Hematopoietic multipotent progenitor cell treated with erythropoietin and hydrocortisone succinate and interleukin-3 and kit ligand, for 15 days (in vitro differentiated cells): ENCODE results near the gene STAU1.
"Not testable (repeated sequence)": the region's sequence is repeated elsewhere in the genome, so short reads cannot be mapped to it uniquely, and the experiment has no call there.

Source experiments
- DNase-seq: peaks from one replicate; pipeline ENCODE4 v3.0.0-alpha.2; 2015; ENCODE audit warnings: low spot score

STAU1 gene

DNA sequence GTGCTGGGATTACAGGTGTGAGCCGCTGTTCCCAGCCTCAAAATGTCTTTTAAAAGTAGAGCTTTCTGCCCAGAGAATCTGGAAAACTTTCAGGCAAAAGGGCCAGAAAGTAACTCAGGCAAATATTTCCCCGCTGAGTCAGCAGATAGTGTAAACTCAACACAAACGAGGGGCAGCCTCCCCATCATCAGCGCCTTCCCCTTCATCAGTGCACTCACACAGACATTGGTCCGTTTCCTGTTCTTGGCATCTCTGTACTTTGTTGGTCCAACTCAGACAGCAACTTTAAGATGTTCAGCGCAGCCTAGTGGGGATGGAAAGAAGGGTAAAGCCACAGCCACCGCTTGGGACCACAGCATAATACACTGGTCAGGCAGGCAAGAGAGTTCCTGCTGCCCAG, 72.6 kb downstream of the STAU1 start:
- no peak for DNase-seq

DNA sequence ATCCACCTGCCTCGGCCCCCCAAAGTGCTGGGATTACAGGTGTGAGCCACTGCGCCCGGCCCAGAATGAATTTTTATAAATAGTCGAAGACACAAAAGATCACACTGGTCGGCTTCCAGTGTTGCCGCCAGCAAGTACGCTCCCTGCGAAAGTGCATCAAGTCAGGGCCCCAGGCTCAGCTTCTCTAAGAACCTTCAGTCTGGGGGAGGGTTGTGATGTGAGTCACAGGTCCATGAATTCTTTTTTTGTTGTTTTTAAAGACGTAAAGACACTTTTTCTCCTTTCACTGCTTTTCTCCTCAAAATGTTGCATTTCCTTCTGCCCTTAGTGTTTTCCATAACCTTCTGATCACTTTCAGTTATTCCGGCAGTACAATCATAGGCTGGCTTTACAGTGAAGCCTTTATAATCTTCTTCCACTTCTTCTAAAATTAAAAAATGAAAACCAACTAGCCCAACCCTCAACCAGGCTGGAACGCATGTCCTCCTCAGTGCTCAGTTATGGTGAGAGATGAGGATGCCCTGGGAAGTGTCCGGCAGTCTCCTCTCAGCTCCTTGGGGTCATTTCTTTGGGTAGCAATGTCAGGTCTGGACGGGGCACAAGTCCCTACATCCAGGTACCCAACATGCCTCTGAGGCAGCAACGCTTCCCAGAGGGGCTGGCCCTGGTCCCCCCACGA, 75.4 kb downstream of the STAU1 start:
- DNase-seq: no peak

DNA sequence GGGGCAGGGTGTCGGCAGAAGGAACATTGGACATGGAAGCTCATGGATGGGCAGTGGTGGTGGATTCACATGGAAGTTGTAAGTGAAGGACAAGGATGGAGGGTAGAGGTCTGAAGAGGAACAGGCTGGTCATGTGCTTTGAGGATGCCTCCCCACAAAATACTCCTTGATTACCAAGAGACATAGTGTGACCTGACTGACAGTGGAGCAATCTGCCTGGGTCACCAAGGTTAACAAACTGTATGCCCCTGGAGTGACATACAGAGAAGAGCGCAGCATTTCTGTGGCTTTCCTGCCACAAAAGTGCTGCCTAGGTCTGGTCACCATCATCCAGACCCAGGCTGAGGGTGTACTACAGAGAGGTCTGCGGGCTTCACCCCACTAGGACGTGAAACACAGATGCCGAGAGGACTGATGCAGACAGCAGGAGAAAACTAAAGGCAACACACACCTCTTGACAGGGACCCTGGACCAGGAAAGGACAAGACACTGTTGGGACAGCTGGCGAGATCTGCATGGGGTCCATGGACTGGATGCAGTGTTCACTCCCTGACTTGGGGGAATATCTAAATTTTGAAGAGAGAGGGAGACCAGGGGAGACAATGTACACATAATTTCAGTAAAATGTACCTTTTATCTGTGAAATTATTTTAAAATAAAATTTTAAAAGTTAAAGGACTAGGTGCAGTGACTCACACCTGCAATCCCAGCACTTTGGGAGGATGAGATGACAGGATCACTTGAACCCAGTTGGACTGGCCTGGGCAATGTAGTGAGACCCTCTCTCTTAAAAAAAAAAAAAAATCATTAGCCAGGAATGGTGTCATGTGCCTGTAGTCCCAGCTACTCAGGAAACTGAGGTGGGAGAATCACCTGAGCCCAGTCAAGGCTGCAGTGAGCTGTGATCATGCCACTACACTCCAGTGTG, 77.1 kb downstream of the STAU1 start:
- no peak for DNase-seq

DNA sequence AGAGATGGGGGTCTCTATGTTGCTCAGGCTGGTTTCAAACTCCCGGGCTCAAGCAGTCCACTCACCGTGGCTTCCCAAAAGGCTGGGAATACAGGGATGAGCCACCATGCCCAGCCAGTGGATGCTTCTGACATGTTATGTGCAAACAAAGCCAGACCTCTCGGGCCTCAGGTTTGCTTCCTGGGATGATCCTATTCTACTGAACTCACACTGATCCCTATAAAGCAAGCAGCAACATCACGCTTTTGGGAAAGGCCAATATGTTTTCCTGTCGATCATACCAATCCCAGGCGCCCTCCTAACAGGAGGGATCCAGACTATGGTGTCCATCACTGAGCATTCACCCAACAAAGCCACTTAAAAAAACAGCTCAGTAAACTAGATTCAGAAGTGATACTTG, 81.8 kb downstream of the STAU1 start:
- no peak for DNase-seq

DNA sequence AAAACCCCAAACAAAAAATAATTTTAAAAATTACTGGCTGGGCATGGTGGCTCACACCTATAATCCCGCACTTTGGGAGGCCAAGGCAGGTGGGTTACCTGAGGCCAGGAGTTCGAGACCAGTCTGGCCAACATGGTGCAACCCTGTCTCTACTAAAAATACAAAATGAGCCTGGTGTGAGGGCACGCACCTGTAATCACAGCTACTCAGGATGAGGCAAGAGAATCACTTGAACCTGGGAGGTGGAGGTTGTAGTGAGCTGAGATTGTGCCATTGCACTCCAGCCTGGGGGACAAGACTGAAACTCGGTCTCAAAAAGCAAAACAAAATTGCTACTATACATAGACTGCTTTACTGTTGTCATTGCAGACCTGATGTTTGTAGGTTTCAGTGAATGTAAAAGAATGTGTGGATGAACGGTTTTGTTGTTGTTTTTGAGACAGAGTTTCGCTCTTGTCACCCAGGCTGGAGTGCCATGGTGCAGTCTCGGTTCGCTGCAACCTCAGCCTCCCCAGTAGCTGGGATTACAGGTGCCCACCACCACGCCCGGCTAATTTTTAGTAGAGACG, 83.1 kb downstream of the STAU1 start:
- not testable (repeated sequence) for DNase-seq

DNA sequence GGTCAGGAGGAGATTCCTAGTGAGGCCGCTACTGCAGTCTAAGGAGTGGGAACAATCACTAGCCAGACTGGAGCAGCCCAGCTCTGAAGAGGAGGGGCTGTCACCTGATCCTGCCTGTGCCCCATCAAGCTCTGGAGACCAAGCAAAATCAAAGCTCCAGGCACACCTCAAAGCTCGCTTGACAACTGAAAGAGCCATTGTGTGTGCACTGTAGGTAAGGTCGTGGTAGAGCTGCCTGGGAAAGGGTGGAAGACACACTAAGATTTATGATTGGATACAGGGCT, 83.8 kb downstream of the STAU1 start:
- no peak for DNase-seq

DNA sequence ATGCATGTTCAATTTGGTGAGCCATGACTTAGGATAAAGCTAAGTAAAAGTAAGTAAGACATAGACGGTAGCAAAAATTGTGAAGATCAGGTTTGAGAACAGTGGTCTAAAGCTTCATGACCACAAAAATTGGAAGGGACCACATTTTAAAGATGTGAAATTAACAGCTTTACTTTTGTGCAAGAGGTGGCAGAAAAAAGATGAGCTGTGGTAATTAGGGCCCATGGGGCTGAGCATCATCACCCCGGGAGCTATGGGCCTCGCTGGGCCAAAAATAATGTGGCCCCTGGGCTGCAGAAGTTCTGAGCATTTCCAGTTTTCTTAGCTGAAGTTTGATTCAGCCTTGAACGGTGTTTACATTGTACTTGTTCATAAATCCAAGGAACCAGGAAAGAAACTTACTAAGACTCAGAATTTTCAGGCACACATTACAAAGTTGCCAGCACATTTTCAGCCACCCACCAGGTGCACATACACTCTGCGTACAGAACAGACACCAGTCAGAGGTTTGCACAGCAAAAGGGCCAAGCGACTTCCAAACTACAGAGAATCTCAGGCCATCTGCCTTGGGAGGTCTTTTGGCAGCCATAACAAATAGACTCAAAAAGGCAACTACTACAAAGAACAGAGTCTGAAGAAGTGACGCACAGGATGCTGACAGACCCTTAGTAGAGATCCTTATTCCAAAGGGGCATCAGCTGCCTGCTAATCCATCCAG, 84.3 kb downstream of the STAU1 start:
- DNase-seq: no peak

DNA sequence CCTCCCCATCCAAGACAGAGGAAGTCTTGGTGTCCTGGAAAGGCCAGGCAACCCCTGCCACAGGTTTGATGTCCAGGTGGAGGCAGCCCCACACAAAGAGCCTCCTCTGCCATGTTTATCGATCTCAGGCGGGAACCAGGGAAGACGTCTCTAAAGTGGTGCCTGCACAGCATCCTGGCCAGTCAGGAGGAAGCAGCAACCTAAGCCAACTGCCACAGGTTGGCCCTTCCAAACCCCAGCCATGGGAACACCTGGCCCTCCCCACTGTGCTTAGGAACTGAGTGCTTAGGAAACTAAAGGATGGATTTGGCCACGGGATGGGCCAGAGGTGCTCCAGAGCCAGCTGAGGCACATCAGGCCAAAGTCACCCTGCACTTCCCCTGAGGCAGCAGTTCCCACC, 85.1 kb downstream of the STAU1 start:
- no peak for DNase-seq

DNA sequence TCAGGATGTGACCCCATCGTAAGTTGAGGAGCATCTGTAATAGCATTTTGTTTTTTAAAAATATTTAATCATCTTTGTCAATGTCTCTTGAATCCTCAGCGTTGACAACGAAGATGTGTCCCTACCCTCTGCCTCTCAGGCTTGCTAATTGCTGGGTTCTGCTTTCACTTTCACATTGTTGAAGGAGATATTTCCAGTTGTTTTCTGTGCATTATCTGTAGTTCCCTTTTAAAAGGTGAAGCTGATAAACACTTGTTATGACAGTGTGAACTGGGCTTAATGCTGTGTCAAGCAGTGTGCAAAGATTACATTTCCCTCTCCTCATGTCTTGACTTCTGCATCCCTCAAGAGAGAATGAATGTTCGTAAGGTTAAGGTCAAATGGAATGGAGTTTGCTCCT, 87.2 kb downstream of the STAU1 start:
- DNase-seq: no peak

DNA sequence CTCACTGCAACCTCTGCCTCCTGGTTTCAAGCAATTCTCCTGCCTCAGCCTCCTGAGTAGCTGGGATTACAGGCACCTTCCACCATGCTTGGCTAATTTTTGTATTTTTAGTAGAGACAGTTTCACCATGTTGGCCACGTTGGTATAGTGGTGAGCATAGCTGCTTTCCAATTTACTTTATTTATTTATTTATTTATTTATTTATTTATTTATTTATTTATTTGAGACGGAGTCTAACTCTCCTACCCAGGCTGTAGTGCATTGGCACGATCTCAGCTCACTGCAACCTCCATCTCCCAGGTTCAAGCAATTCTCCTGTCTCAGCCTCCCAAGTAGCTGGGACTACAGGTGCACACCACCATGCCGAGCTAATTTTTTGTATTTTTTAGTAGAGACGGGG, 87.8 kb downstream of the STAU1 start:
- not testable (repeated sequence) for DNase-seq

DNA sequence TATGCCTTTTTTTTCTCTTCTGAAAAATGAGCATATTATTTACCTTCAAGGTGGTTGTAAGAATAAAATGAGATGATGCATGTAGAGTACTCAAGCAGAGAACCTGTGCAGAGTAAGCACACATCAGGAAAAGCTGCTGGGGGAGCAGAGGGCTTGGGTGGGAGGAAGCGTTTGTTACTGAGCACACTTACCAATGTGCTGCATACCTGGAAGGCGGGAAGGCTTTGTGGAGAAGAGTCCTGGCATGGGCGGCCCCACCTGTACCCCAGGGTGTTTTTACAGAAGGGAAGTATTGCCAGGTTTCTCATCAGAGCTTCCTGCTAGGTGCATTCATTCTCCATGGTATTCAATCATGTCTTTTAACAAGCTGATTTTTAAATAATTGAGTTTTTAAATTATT, 89.1 kb downstream of the STAU1 start:
- DNase-seq: no peak

DNA sequence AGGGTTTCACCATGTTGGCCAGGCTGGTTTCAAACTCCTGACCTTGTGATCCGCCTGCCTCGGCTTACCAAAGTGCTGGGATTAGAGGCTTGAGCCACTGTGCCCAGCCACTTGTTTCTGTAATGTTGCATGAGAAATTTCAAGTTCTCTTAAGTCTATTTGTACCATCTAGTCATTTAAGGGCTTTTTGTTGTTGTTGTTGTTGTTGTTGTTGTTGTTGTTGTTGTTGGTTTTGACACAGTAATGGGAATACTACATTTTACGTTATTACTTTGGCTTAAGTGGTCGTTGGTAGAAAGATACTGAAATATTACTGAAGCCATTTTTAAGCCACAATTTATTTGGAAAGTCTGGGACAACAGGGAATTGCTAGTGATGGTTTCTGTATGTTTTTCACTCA, 90.0 kb downstream of the STAU1 start:
- DNase-seq: no peak

DNA sequence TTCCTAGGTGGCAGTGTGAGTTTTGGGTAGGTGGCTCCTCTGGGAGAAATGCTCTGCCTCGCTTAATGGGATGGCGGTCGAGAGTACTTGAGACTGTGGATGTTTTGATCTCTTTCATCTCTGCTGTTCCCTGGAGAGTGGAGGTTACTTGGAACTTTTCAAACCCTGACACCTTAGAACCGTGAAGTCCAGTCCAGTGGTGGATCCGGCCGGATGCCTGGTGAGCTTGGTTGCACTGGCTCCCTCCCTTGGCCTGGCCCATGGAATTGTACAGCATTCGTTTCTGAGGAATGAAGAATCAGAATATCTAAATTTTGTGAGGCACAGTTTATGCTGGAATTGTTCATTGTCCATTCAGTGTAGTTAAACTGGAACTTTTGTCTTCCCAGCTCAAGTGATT, 91.0 kb downstream of the STAU1 start:
- no peak for DNase-seq

DNA sequence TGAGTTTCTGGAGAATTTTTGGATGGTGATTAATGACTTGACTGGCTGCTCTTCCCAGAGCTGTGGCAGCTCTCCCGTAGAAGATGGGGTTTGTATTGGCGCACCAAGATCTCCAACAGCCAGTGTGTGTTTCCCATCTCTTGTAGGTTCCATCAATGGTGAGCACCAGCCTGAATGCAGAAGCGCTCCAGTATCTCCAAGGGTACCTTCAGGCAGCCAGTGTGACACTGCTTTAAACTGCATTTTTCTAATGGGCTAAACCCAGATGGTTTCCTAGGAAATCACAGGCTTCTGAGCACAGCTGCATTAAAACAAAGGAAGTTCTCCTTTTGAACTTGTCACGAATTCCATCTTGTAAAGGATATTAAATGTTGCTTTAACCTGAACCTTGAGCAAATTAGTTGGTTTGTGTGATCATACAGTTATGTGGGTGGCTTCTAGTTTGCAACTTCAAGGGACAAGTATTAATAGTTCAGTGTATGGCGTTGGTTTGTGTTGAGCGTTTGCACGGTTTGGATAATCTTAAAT, 91.9 kb downstream of the STAU1 start:
- no peak for DNase-seq

DNA sequence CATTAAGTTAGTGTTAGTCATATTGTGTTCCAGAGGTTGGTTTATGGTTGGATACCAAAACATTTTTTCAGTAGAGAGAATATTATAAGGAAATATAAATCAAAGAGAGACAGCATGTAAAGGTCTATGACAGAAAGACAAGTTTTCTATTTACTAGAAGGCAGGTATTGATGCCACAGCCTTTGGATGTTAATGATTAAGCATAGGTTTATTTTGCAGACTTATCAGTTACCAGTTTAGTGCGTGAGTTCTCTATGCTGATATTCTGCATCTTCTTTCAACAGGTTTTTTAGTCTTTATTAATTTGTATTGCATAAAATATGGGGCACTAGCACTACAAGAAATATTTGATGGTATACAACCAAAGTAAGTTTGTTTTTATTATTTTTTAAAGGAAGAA, 96.4 kb downstream of the STAU1 start:
- DNase-seq: no peak

DNA sequence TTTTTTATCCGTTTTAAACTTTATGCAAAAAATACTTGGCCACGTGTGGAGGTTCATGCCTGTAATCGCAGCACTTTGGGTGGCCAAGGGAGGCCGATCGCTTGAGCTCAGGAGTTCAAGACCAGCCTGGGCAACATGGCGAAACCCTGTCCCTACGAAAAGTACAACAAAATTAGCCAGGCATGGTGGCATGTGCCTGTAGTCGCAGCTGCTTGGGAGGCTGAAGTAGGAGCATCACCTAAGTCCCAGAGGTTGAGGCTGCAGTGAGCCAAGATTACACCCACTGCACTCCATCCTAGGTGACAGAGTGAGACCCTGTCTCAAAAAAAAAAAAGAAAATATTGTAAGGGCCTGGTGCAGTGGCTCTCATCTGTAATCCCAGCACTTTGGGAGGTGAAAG, 97.0 kb downstream of the STAU1 start:
- no peak for DNase-seq

DNA sequence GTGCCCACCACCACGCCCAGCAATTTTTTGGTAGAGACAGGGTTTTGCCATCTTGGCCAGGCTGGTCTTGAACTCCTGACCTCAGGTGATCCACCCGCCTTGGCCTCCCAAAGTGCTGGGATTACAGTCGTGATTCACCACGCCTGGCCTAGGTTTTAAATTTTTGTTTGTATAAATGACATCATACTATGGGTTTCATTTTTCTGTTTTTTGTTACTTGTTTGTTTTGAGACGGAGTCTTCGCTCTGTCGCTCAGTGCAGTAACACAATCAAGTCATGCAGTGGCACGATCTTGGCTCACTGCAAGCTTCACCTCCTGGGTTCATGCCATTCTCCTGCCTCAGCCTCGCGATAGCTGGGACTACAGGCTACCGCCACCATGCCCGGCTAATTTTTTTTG, 105.8 kb downstream of the STAU1 start:
- not testable (repeated sequence) for DNase-seq

DNA sequence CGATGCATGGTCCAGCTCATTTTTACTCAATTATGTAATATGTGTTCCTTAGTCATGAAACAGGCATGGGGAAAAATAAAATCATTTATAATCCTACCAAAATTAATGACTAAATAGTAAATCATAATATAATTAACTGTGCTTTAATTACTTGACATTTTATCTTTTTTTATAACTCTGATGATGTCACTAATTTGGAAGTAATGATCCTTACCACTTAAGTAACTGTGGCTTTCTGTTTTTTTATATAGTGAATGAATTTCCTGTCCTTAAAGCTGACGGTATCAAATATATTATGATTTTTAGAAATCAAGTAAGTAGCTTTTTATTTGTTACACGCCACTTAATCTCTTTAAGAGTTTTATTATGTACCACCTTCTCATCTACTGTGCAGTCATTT, 109.8 kb downstream of the STAU1 start:
- DNase-seq: no peak

DNA sequence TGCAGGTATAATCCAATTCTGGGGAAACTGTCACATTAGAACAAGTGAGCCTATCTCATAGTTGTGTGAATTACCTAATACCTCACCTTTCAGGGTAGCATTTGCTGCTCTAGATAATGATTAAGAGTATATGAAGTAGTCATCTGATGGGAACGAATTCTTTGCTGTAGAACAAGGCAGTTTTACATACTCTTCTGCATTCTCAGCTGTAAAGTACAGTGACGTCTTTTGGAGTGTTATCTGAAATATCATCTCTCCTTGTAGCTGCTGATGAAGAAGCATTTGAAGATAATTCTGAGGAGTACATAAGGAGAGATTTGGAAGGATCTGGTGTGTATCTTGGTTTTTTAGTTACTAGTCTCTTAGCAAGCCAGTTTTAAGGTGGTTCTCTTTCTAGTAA, 113.6 kb downstream of the STAU1 start:
- DNase-seq: no peak
